Glomerular visceral epithelial cell (primary cell): Measurements from ENCODE around the gene SCN9A.
"Not testable (repeated sequence)": the region's sequence is repeated elsewhere in the genome, so short reads cannot be mapped to it uniquely, and the experiment has no call there.

Experiments used
- DNase-seq: peaks from one replicate; pipeline ENCODE4 v3.0.0-alpha.2; 2016; ENCODE audit errors: extremely low spot score

Gene SCN9A

GRCh38 chr2:166375195-166375735 lies 479 bp downstream of the SCN9A start:
- DNase-seq, result no peak

GRCh38 chr2:166373951-166374350 lies 1.8 kb downstream of the SCN9A start:
- DNase-seq, result peak; percentile 87

GRCh38 chr2:166373539-166373938 lies 2.2 kb downstream of the SCN9A start:
- DNase-seq, result no peak

- DNase-seq, result no peak
Measured at GRCh38 chr2:166373105-166373504, 2.6 kb downstream of the SCN9A start.

- no peak for DNase-seq
Measured at GRCh38 chr2:166372046-166372445, 3.7 kb downstream of the SCN9A start.

GRCh38 chr2:166365803-166366420 lies 9.8 kb downstream of the SCN9A start:
- peak; percentile 84 for DNase-seq

- DNase-seq, result no peak
Measured at GRCh38 chr2:166365239-166365638, 10.5 kb downstream of the SCN9A start.

- no peak for DNase-seq
Measured at GRCh38 chr2:166364476-166365161, 11.1 kb downstream of the SCN9A start.

GRCh38 chr2:166361351-166362153 lies 14.2 kb downstream of the SCN9A start:
- DNase-seq, result peak; percentile 51

- DNase-seq, result no peak
Measured at GRCh38 chr2:166360906-166361305, 14.8 kb downstream of the SCN9A start.

- DNase-seq, result no peak
Measured at GRCh38 chr2:166360426-166360825, 15.3 kb downstream of the SCN9A start.

GRCh38 chr2:166357950-166358321 lies 17.8 kb downstream of the SCN9A start:
- DNase-seq, result not testable (repeated sequence)

GRCh38 chr2:166357068-166357949 lies 18.4 kb downstream of the SCN9A start:
- DNase-seq, result no peak

- peak; percentile 23 for DNase-seq
Measured at GRCh38 chr2:166351319-166351718, 24.4 kb downstream of the SCN9A start.

GRCh38 chr2:166350525-166350924 lies 25.2 kb downstream of the SCN9A start:
- no peak for DNase-seq

- no peak for DNase-seq
Measured at GRCh38 chr2:166344286-166345113, 31.2 kb downstream of the SCN9A start.

GRCh38 chr2:166343467-166343866 lies 32.3 kb downstream of the SCN9A start:
- DNase-seq, result peak; percentile 28

GRCh38 chr2:166341426-166341825 lies 34.3 kb downstream of the SCN9A start:
- DNase-seq, result no peak

GRCh38 chr2:166338831-166339339 lies 36.9 kb downstream of the SCN9A start:
- DNase-seq, result no peak

GRCh38 chr2:166337932-166338331 lies 37.8 kb downstream of the SCN9A start:
- DNase-seq, result no peak
